Measurements from ENCODE around the gene CBY1. TPM values are rescaled to one million over a fixed set of nuclear protein-coding genes. Genes with fewer than 3 reads are reported as not detected.
A peak's percentile ranks its signal among the peaks of the same experiment; 100 is the strongest.

Gene CBY1
- total and polyA plus RNA-seq, 10 of the 15 experiments (the other 5 are each of a cell fraction or from before 2014, with no cell fraction given): 7.3 to 18.6 (median 11.9) TPM

GRCh38 chr22:38705235-38706100, 49.0 kb downstream of the CBY1 start, which contains the start of gene GTPBP1 (continued):
- TF ChIP-seq NR2F1 (conservative IDR thresholded peaks at IDR 0.05): no peak
- no peak for TF ChIP-seq TBL1XR1 (IDR thresholded peaks at IDR 0.05; ENCODE audit: low read depth, low read length)
- no peak for TF ChIP-seq KAT2A (conservative IDR thresholded peaks at IDR 0.05; ENCODE audit: control insufficient read depth, low read depth, low read length)
- peak; percentile 96 for TF ChIP-seq TAF1 (IDR thresholded peaks at IDR 0.05; ENCODE audit: borderline replicate concordance, low read depth, low read length)
- no peak for TF ChIP-seq HDAC2 (IDR thresholded peaks at IDR 0.05)
- TF ChIP-seq MEF2B (IDR thresholded peaks at IDR 0.05; ENCODE audit: partially characterized antibody, poor library complexity, severe bottlenecking): no peak
- TF ChIP-seq CBX3 (IDR thresholded peaks at IDR 0.05; ENCODE audit: borderline replicate concordance, low read depth): no peak
- TF ChIP-seq STAT3 (IDR thresholded peaks at IDR 0.05; ENCODE audit: low read depth, low read length): 0 out of 2 replicates have a peak, but pooled peaks have one; percentile 52
- TF ChIP-seq JUNB (IDR thresholded peaks at IDR 0.05): no peak
- no peak for TF ChIP-seq ETV6 (conservative IDR thresholded peaks at IDR 0.05 in 1 of 2, IDR thresholded peaks at IDR 0.05 in 1 of 2; ENCODE audit: borderline replicate concordance in 1 of 2, low read depth in 1 of 2)
- TF ChIP-seq GABPA (IDR thresholded peaks at IDR 0.05; ENCODE audit: low read depth): peak; percentile 61; the same call in 1 of the 2 replicates
- no peak for TF ChIP-seq TARDBP (IDR thresholded peaks at IDR 0.05; ENCODE audit: borderline replicate concordance)
- TF ChIP-seq MXI1 (IDR thresholded peaks at IDR 0.05; ENCODE audit: low read depth, low read length): peak; percentile 73; the same call in 1 of the 2 replicates
- peak in 1 of 2 experiments; percentile 18; a peak in 1 of 4 replicates for TF ChIP-seq EP300 (IDR thresholded peaks at IDR 0.05; ENCODE audit: borderline replicate concordance in 1 of 2, control insufficient read depth in 1 of 2, low read depth in 2 of 2, low read length in 2 of 2)
- TF ChIP-seq, protein P1, sequence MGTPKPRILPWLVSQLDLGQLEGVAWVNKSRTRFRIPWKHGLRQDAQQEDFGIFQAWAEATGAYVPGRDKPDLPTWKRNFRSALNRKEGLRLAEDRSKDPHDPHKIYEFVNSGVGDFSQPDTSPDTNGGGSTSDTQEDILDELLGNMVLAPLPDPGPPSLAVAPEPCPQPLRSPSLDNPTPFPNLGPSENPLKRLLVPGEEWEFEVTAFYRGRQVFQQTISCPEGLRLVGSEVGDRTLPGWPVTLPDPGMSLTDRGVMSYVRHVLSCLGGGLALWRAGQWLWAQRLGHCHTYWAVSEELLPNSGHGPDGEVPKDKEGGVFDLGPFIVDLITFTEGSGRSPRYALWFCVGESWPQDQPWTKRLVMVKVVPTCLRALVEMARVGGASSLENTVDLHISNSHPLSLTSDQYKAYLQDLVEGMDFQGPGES (IDR thresholded peaks at IDR 0.05): peak; percentile 93
- no peak for TF ChIP-seq WRNIP1 (IDR thresholded peaks at IDR 0.05; ENCODE audit: borderline replicate concordance, low read depth, low read length)
- TF ChIP-seq LARP7 (IDR thresholded peaks at IDR 0.05): peak; percentile 80
- no peak for TF ChIP-seq MYB (IDR thresholded peaks at IDR 0.05; ENCODE audit: borderline replicate concordance, low read depth, low read length)
- TF ChIP-seq YY1 (IDR thresholded peaks at IDR 0.05; ENCODE audit: low read depth, low read length): peak; percentile 97
- TF ChIP-seq MTA2 (IDR thresholded peaks at IDR 0.05; ENCODE audit: low read depth): no peak
- peak; percentile 20; the same call in 1 of the 2 replicates for TF ChIP-seq HCFC1 (IDR thresholded peaks at IDR 0.05; ENCODE audit: low read length)
- TF ChIP-seq NFIC (IDR thresholded peaks at IDR 0.05; ENCODE audit: low read depth, low read length): no peak
- no peak for TF ChIP-seq YBX1 (IDR thresholded peaks at IDR 0.05)
- TF ChIP-seq BCL3 (IDR thresholded peaks at IDR 0.05; ENCODE audit: borderline replicate concordance, insufficient read depth, low read depth, low read length, poor library complexity, severe bottlenecking): no peak
- no peak; the same call in 1 of the 2 replicates for TF ChIP-seq ESRRA (IDR thresholded peaks at IDR 0.05; ENCODE audit: low read length)
- peak; percentile 96 for TF ChIP-seq CREB1 (IDR thresholded peaks at IDR 0.05; ENCODE audit: low read depth)
- TF ChIP-seq, protein P2, sequence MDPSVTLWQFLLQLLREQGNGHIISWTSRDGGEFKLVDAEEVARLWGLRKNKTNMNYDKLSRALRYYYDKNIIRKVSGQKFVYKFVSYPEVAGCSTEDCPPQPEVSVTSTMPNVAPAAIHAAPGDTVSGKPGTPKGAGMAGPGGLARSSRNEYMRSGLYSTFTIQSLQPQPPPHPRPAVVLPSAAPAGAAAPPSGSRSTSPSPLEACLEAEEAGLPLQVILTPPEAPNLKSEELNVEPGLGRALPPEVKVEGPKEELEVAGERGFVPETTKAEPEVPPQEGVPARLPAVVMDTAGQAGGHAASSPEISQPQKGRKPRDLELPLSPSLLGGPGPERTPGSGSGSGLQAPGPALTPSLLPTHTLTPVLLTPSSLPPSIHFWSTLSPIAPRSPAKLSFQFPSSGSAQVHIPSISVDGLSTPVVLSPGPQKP (IDR thresholded peaks at IDR 0.05; ENCODE audit: low read depth, low read length): no peak
